PC-9 (cell line): Measurements from ENCODE around the gene STAC. TPM values are rescaled to one million over a fixed set of nuclear protein-coding genes. Genes with fewer than 3 reads are reported as not detected.

Source experiments
- BruUV-seq: library from RNA; stranded (reverse); fragments of 400-500 nt; replicated peaks from 2 replicates; lab custom pipeline; 2021; lab: Mats Ljungman, UMichigan
- CTCF ChIA-PET: fragments of 300-600 bp; sonication (Branson Sonifier 250); formaldehyde crosslinking; loops from one replicate; lab custom pipeline; 2022; ENCODE audit warnings: antibody characterized with exemption; lab: Charles Lee
- POLR2A ChIA-PET: fragments of 300-600 bp; sonication (Branson Sonifier 250); formaldehyde crosslinking; loops from one replicate; lab custom pipeline; 2022; ENCODE audit warnings: antibody characterized with exemption; ENCODE audit not compliant: unreplicated experiment; lab: Charles Lee
- DNase-seq, 2 experiments: peaks; one replicate each; pipeline versions ENCODE4 v3.0.0 to v3.0.0-alpha.2; 2015 to 2022; ENCODE audit warnings: mixed read lengths in 1 of 2
- H2AFZ ChIP-seq: fragments of 200-600 bp; sonication (generic); 2 replicates; pipeline ENCODE4 v1.8.1; 2017; ENCODE audit warnings: antibody characterized with exemption
- H3F3A ChIP-seq: fragments of 200-600 bp; sonication (generic); 2 replicates; pipeline ENCODE4 v1.8.1; 2017; ENCODE audit warnings: antibody characterized with exemption, mild to moderate bottlenecking, low read depth; ENCODE audit not compliant: insufficient read depth
- H3K27ac ChIP-seq: fragments of 200-600 bp; sonication (generic); 2 replicates; pipeline ENCODE4 v1.6.1; 2016; ENCODE audit warnings: mixed run types
- H3K27me3 ChIP-seq: fragments of 200-600 bp; sonication (generic); 2 replicates; pipeline ENCODE4 v1.6.1; 2016; ENCODE audit warnings: low read depth, mixed run types; ENCODE audit not compliant: insufficient read depth
- H3K36me3 ChIP-seq: fragments of 200-600 bp; sonication (generic); 2 replicates; pipeline ENCODE4 v1.6.1; 2016; ENCODE audit warnings: low read depth, mixed run types
- H3K4me1 ChIP-seq: fragments of 200-600 bp; sonication (generic); replicated peaks from 2 replicates; pipeline ENCODE4 v1.6.1; 2016; ENCODE audit warnings: mixed run types; ENCODE audit not compliant: insufficient read depth
- H3K4me2 ChIP-seq: fragments of 200-600 bp; sonication (generic); 2 replicates; pipeline ENCODE4 v1.6.1; 2017; ENCODE audit warnings: mixed run types
- H3K4me3 ChIP-seq: fragments of 200-600 bp; sonication (generic); 2 replicates; pipeline ENCODE4 v1.6.1; 2016; ENCODE audit warnings: mixed run types
- H3K79me2 ChIP-seq: fragments of 200-600 bp; sonication (generic); 2 replicates; pipeline ENCODE4 v1.6.1; 2017; ENCODE audit warnings: low read depth, mixed run types
- H3K9me2 ChIP-seq: fragments of 200-600 bp; sonication (generic); 2 replicates; pipeline ENCODE4 v1.8.1; 2017; ENCODE audit warnings: mild to moderate bottlenecking; ENCODE audit not compliant: insufficient read depth
- H3K9me3 ChIP-seq: fragments of 200-600 bp; sonication (generic); 2 replicates; pipeline ENCODE4 v1.8.1; 2016; ENCODE audit warnings: low read depth; ENCODE audit not compliant: insufficient read depth
- H4K20me1 ChIP-seq: fragments of 200-600 bp; sonication (generic); 2 replicates; pipeline ENCODE4 v1.8.1; 2017; ENCODE audit not compliant: insufficient read depth
- EZH2 ChIP-seq: fragments of 200-600 bp; sonication (generic); IDR thresholded peaks from 2 replicates; pipeline ENCODE4 v1.8.0; 2017; ENCODE audit warnings: antibody characterized with exemption, low read depth
- intact Hi-C: fragments of 100-400 bp; cut with micrococcal nuclease; formaldehyde crosslinking; loops from one replicate; pipeline ENCODE4 v1.10.0; 2022; ENCODE audit not compliant: unreplicated experiment
- total RNA-seq: library from RNA; stranded (reverse); gene quantifications from 2 replicates; pipeline ENCODE4 v1.2.3, GENCODE V29; 2021
- TF ChIP-seq, protein P1 (sequence below): fragments of 200-600 bp; sonication (generic); conservative IDR thresholded peaks from 2 replicates; pipeline ENCODE4 v1.6.1; 2017; ENCODE audit warnings: mixed run types, antibody characterized with exemption, mild to moderate bottlenecking, moderate library complexity

STAC gene
- total RNA-seq, 1 experiment from 2014 or later: 17.6 TPM

DNA sequence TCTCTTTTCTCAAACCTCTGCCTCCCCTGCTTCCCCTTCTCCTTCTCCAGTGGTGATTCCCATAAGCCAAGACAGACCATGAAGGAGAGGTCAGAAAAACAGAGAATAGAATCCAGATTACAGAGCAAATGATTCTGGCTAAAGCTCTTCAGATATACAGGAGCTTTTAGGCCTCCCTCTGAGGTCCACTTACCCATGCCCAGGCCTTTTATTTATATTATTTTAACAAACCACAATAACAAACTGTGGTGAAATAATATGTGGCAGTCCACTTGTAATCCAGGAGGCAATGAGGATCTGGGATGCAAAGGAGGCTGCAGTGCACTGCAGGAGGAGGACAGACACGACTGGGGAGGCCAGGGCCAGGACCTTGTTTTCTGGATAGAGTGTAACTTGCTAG, 104.1 kb downstream of the STAC start:
- no peak for DNase-seq
- BruUV-seq: no TSS peak
- CTCF ChIA-PET: no interaction called here
- H3K4me3 ChIP-seq: no peak overlapping the region
- intact Hi-C loops: no loop called here
- no peaks in the 10 kb centered on the region for H3K9me2 ChIP-seq
- POLR2A ChIA-PET: no interaction called here
- H2AFZ ChIP-seq: no peak overlapping the region
- H3K4me1 ChIP-seq: peaks cover 17% of the 10 kb centered on the region
- no peak overlapping the region for H3K27ac ChIP-seq
- H4K20me1 ChIP-seq: no peaks in the 10 kb centered on the region
- peaks cover 2% of the 10 kb centered on the region; the same call in 1 of the 2 replicates for H3K9me3 ChIP-seq
- H3K4me2 ChIP-seq: no peak overlapping the region
- no peaks in the 10 kb centered on the region for H3K27me3 ChIP-seq
- peaks cover 8% of the 10 kb centered on the region for H3F3A ChIP-seq
- H3K79me2 ChIP-seq: no peaks in the 10 kb centered on the region
- peaks cover 3% of the 10 kb centered on the region; the same call in 1 of the 2 replicates for H3K36me3 ChIP-seq
- TF ChIP-seq, protein P1, sequence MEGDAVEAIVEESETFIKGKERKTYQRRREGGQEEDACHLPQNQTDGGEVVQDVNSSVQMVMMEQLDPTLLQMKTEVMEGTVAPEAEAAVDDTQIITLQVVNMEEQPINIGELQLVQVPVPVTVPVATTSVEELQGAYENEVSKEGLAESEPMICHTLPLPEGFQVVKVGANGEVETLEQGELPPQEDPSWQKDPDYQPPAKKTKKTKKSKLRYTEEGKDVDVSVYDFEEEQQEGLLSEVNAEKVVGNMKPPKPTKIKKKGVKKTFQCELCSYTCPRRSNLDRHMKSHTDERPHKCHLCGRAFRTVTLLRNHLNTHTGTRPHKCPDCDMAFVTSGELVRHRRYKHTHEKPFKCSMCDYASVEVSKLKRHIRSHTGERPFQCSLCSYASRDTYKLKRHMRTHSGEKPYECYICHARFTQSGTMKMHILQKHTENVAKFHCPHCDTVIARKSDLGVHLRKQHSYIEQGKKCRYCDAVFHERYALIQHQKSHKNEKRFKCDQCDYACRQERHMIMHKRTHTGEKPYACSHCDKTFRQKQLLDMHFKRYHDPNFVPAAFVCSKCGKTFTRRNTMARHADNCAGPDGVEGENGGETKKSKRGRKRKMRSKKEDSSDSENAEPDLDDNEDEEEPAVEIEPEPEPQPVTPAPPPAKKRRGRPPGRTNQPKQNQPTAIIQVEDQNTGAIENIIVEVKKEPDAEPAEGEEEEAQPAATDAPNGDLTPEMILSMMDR: no peak
- TF ChIP-seq EZH2: no peak

DNA sequence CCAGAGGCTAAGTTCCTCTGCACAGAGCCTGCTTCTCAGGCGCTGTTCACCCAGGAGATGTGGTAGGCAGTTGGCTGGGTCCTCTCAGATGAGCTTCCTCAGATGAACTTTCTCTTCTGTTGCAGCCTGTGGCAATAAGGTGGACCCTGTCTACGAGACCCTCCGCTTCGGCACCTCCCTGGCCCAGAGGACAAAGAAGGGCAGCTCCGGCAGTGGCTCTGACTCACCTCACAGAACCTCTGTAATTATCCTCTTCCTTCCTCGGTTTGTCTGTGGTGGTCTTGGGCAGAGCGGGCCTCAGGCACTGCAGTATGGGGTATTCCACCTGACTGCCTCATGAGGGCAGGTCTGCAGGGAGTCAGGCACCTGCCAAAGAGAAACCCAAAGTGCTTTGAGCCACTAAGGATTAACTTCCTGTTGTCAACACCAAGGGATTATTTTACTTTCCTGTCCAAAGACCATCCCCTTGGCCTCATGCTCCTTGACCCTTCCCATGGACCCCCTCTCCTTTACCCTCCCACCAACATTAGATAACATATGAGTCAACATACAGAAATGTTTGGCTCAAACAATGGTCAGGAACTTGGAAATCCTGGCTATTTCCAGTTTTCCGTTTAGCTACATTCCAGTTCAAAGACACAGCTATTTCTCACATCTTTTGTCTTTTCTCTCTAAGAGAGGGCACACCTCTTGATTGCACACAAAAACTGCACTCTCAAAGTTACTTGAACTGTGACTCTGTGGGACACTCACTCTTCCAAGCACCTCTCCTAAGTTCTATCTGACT, 105.9 kb downstream of the STAC start:
- H3K4me1 ChIP-seq: peaks cover 17% of the 10 kb centered on the region
- POLR2A ChIA-PET: no interaction called here
- H3K27ac ChIP-seq: no peak overlapping the region
- CTCF ChIA-PET: interaction anchor here (0.6 kb wide), 1 partner anchor 1898 kb away, joined by 3 read pairs; no protein-coding TSS in a partner anchor
- no peaks in the 10 kb centered on the region for H3K79me2 ChIP-seq
- H3F3A ChIP-seq: peaks cover 8% of the 10 kb centered on the region
- intact Hi-C loops: no loop called here
- DNase-seq: no peak
- TF ChIP-seq EZH2: no peak
- TF ChIP-seq, protein P1: no peak
- no peaks in the 10 kb centered on the region for H3K9me2 ChIP-seq
- H3K9me3 ChIP-seq: no peaks in the 10 kb centered on the region
- H3K36me3 ChIP-seq: peaks cover 3% of the 10 kb centered on the region; the same call in 1 of the 2 replicates
- H3K4me3 ChIP-seq: no peak overlapping the region
- no peak overlapping the region for H3K4me2 ChIP-seq
- no TSS peak for BruUV-seq
- no peaks in the 10 kb centered on the region for H4K20me1 ChIP-seq
- H3K27me3 ChIP-seq: no peaks in the 10 kb centered on the region
- no peak overlapping the region for H2AFZ ChIP-seq

DNA sequence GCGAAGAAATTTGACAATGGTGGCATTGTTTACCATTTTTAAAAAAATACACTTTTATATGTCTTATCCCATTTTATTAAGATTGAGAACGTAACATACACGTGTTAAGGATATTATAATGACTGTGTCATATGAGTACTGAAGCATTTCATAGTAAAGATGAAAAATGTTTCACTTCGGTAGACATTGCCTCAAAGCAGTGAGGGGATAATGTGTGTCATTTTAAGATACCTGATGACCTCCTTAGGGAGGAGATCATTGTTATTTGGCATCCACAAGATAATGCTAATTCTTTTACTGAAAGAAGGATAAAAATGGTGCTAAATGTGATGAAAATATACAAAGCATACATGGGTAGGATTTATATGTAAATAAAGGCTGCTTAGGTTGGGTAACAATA, 107.3 kb downstream of the STAC start:
- CTCF ChIA-PET: no interaction called here
- Histone ChIP-seq H3K36me3 (peaks cover 3% of the 10 kb centered on the region; the same call in 1 of the 2 replicates), H3K9me2 (no peaks in the 10 kb centered on the region), H4K20me1 (no peaks in the 10 kb centered on the region), H3K4me2 (peak overlapping the region; percentile 46; the same call in 1 of the 2 replicates), H3K27ac (peak overlapping the region; percentile 71), H3K27me3 (no peaks in the 10 kb centered on the region), H3F3A (peaks cover 8% of the 10 kb centered on the region), H3K9me3 (no peaks in the 10 kb centered on the region), H3K79me2 (no peaks in the 10 kb centered on the region), H3K4me3 (no peak overlapping the region), H3K4me1 (peaks cover 17% of the 10 kb centered on the region), H2AFZ (no peak overlapping the region)
- TF ChIP-seq EZH2: no peak
- TF ChIP-seq, protein P1: no peak
- POLR2A ChIA-PET: no interaction called here
- no peak for DNase-seq
- BruUV-seq: no TSS peak
- intact Hi-C loops: no loop called here
